Ishikawa (cell line): ENCODE measurements around the gene NUP214.

Experiments used
- CEBPB ChIP-seq: IDR thresholded peaks from 2 replicates; pipeline ENCODE4 v1.6.1; 2012
- CREB1 ChIP-seq: IDR thresholded peaks from 2 replicates; pipeline ENCODE4 v1.6.1; 2012; ENCODE audit warnings: low read depth
- EGR1 ChIP-seq: IDR thresholded peaks from 2 replicates; pipeline ENCODE4 v1.6.1; 2012
- EP300 ChIP-seq: IDR thresholded peaks from 2 replicates; pipeline ENCODE4 v1.6.1; 2012; ENCODE audit warnings: borderline replicate concordance
- FOXM1 ChIP-seq: IDR thresholded peaks from 2 replicates; pipeline ENCODE4 v1.6.1; 2012; ENCODE audit warnings: low read depth, borderline replicate concordance
- NFIC ChIP-seq: IDR thresholded peaks from 2 replicates; pipeline ENCODE4 v1.6.1; 2012
- RAD21 ChIP-seq: IDR thresholded peaks from 2 replicates; pipeline ENCODE4 v1.6.1; 2012; ENCODE audit warnings: low read depth
- TCF12 ChIP-seq: IDR thresholded peaks from 2 replicates; pipeline ENCODE4 v1.6.1; 2012; ENCODE audit warnings: low read depth
- YY1 ChIP-seq: IDR thresholded peaks from 2 replicates; pipeline ENCODE4 v1.6.1; 2012; ENCODE audit warnings: low read depth
- TF ChIP-seq, protein P1 (sequence below): IDR thresholded peaks from 2 replicates; pipeline ENCODE4 v1.6.1; 2012; ENCODE audit warnings: low read depth, mild to moderate bottlenecking
- TF ChIP-seq, protein P2 (sequence below): IDR thresholded peaks from 2 replicates; pipeline ENCODE4 v1.6.1; 2012
- TF ChIP-seq, protein P3 (sequence below): IDR thresholded peaks from 2 replicates; pipeline ENCODE4 v1.6.1; 2012

DNA sequence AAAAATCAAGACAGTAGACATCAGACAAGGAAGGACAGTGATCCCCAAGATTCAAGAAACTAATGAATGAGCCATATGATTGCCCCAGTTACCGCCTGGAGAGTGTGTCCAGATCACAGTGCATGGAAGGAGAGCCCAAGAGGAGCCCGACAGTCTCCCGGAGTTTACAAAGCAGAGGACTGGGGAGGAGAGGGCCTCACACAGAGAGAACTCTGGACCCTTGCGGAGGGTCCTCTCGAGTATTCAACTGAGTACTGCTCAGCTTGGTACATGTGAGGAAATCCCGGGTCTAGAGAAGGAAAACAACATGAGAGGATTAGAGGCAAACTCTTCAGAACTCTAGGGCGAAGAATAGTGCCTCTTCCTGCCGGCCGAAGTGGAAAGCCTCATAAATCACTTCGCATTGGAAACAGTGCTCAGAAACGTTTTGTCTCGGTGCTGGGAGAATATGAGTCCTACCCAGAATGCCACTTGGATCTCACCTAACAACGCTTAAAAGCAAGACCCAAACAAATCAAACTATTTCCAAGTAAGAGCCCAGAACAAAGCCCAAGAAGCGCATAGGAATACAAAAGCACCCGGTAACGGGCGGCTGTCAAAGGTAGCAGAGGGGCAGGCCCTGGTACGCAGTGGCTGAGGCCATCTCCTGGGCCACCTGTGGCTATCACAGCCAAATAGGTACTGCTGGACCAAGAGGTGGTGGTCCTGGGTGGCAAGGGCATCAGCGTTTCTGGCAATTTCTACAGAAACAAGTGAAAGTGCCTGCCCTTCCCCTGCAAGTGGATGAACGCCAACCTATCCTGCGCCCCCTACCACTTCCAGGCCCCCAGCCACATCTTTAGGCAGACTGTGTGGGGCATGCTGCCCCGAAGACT lies 114.9 kb downstream of the NUP214 start:
- TF ChIP-seq CREB1: no peak
- no peak for TF ChIP-seq EGR1
- TF ChIP-seq YY1: no peak
- TF ChIP-seq EP300: no peak
- no peak for TF ChIP-seq TCF12
- TF ChIP-seq, protein P1, sequence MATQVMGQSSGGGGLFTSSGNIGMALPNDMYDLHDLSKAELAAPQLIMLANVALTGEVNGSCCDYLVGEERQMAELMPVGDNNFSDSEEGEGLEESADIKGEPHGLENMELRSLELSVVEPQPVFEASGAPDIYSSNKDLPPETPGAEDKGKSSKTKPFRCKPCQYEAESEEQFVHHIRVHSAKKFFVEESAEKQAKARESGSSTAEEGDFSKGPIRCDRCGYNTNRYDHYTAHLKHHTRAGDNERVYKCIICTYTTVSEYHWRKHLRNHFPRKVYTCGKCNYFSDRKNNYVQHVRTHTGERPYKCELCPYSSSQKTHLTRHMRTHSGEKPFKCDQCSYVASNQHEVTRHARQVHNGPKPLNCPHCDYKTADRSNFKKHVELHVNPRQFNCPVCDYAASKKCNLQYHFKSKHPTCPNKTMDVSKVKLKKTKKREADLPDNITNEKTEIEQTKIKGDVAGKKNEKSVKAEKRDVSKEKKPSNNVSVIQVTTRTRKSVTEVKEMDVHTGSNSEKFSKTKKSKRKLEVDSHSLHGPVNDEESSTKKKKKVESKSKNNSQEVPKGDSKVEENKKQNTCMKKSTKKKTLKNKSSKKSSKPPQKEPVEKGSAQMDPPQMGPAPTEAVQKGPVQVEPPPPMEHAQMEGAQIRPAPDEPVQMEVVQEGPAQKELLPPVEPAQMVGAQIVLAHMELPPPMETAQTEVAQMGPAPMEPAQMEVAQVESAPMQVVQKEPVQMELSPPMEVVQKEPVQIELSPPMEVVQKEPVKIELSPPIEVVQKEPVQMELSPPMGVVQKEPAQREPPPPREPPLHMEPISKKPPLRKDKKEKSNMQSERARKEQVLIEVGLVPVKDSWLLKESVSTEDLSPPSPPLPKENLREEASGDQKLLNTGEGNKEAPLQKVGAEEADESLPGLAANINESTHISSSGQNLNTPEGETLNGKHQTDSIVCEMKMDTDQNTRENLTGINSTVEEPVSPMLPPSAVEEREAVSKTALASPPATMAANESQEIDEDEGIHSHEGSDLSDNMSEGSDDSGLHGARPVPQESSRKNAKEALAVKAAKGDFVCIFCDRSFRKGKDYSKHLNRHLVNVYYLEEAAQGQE: no peak
- TF ChIP-seq, protein P2, sequence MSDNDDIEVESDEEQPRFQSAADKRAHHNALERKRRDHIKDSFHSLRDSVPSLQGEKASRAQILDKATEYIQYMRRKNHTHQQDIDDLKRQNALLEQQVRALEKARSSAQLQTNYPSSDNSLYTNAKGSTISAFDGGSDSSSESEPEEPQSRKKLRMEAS: no peak
- TF ChIP-seq, protein P3, sequence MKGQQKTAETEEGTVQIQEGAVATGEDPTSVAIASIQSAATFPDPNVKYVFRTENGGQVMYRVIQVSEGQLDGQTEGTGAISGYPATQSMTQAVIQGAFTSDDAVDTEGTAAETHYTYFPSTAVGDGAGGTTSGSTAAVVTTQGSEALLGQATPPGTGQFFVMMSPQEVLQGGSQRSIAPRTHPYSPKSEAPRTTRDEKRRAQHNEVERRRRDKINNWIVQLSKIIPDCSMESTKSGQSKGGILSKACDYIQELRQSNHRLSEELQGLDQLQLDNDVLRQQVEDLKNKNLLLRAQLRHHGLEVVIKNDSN: no peak
- no peak for TF ChIP-seq FOXM1
- TF ChIP-seq NFIC: no peak
- TF ChIP-seq CEBPB: no peak
- no peak for TF ChIP-seq RAD21
